GM19238 (cell line): Measurements from ENCODE around the gene RNF6.
A peak's percentile ranks its signal among the peaks of the same experiment; 100 is the strongest.
"Not testable (repeated sequence)": the region's sequence is repeated elsewhere in the genome, so short reads cannot be mapped to it uniquely, and the experiment has no call there.

Experiments
- DNase-seq: peaks from one replicate; pipeline ENCODE4 v3.0.0; 2011; ENCODE audit warnings: low spot score; ENCODE audit not compliant: insufficient read length

Gene RNF6

DNA sequence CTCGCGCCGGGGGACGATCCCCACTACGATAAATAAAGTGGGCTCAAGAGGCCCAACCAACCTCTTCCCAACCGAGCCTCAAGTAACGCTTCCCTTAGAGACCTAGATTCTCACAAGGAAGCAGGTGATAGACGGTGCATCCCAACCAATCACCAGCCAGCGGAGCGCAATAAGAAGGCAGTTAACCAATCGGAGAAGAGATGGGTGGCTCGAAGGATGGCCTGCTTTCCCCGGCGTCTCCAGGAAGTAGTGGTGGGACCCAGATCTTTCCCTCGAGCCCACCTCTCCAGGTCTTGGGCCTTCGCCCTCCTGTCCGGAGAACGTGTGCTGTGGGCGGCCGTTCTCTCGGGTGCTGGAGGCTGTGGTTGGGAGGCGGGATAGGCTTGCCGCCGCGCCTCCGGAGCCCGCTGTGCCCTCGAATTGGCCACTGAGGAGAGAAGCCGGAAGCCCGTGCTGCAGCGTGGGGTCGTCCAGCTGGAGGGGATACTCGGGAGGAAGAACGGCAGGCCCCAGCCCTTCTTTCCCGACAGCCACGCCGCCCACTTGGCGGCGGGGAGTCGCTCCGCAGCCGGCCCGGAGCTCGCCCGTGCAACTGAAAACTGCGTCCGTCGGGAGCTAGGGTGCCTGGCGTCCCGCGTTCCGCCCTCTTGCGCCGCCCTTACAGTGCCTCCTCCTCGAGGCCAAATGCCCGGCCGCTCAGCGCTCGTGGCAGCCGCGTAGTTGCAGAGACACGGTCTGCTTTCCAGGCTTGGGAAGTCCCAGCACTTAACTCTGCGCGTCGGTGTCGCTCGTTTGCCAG lies at the start of gene RNF6:
Gene RNF6, minus strand, starts transcription at position 594 of the 799 bp plus-strand sequence. CDS start 2,665 bp downstream, outside the sequence.
- peak; percentile 90 for DNase-seq

GRCh38 chr13:26270707-26271106 lies 48.6 kb upstream of the RNF6 start:
- no peak for DNase-seq

GRCh38 chr13:26266311-26266710 lies 44.2 kb upstream of the RNF6 start:
- no peak for DNase-seq

- DNase-seq: no peak
These were observed 40.0 kb upstream of the RNF6 start for GRCh38 chr13:26262156-26262555.

DNA sequence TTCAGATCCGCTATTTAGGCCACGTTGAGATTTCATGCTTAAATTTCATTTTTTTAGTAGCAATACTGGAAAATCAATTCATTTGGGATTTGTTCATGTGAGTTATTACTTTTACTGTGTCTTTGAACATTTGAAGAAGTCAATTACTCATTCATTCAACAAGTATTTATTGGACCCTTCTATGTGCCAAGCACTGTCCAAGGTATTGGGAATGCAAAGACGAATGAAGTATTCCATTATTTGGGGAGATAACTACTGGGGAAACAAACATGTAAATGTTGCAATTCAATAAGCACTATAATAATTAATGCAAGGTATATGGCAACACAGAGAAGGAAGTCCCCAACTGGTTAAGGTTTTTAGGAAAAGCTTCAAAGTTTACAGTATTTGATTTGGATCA lies 37.5 kb upstream of the RNF6 start:
- DNase-seq: no peak

DNA sequence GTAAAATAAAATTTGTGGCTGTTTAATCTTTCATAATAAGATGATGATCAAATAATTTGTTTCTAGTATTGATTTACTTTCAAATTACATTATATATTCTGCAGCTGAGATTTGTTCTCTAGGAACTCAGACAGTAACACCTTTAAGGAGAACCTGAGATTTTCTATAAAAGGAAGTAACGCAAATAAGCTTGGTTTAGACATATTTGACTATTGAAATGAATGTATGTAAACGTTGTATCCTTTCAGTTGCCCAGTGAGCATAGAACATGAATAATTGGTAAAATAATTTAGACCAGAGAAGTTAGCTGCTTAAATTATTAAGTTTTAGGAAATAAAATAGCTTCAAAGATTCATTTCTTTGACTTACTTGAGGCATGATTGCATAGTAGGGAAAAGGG lies 34.9 kb upstream of the RNF6 start:
- DNase-seq: no peak

DNA sequence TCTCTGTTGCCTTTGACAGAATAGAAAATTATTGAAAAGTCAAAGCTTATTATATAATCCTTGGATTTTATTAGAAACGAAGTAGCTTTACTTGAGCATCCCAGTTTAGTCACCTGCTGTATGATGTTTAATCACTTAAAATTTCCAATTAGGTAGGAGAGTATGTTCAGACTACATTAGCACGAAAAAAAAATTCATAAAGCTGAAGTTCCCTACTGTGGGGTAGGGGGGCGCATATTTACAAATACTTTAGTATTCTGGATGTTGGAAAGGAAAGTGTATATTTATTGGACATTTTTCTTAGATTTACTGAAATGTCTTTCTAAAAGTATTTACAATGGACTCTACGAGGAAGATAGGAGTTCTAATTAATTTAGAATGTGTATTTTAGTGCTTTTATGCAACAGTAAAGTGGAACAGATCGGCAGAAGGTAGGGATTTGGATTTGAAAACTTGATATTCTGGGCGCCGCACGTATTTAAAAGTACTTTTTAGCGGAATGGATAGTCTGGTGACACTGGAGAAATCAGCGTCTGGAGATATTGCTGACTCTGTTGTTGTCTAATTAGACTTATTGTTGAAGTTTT lies 33.7 kb upstream of the RNF6 start:
- DNase-seq: no peak

DNA sequence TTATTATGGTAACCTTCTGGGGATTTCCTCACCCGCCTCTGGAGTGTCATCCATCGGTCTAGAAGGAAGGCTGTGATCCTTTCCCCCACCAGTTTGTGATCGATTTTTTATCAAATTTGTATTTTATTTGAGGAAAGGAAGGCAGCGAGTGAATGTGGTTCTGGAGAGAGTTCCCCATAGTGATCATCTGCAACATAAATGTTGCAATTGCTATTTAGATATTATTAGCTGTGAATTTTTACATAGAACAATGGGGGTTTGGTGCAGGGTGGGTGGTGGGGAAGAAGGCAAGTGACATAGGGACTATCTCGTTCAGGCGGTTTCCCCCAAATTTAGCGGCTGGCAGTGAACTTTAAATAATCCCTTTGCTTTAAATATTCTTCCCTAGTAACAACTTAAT lies 33.0 kb upstream of the RNF6 start:
- no peak for DNase-seq

DNA sequence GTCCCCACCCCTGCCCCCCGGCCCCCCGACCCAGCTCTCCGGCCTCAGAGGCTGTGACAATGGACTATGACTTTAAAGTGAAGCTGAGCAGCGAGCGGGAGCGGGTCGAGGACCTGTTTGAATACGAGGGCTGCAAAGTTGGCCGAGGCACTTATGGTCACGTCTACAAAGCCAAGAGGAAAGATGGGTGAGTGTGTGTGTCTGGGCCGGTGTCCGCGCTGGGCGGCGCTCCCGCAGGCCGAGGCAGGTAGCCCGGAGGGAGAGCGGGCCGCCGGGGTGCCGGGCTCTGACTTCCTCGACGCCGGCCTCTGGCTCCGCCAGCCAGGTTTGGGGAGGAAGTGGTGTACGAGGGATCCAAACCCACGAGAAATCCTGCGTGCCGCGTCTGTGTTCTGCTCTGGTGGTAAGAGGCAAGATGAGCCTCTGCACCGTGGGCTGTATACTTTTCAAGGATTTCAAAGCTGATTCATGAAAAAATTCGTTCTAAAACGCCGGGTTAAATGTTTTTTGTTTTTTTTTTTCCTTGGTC lies 32.5 kb upstream of the RNF6 start:
- peak; percentile 19 for DNase-seq

GRCh38 chr13:26253787-26254582 lies 31.9 kb upstream of the RNF6 start, which contains the start of gene CDK8:
CDK8 (plus strand) TSS chr13:26254129; CDS start chr13:26254642, 513 bp downstream.
- peak; percentile 67 for DNase-seq

DNA sequence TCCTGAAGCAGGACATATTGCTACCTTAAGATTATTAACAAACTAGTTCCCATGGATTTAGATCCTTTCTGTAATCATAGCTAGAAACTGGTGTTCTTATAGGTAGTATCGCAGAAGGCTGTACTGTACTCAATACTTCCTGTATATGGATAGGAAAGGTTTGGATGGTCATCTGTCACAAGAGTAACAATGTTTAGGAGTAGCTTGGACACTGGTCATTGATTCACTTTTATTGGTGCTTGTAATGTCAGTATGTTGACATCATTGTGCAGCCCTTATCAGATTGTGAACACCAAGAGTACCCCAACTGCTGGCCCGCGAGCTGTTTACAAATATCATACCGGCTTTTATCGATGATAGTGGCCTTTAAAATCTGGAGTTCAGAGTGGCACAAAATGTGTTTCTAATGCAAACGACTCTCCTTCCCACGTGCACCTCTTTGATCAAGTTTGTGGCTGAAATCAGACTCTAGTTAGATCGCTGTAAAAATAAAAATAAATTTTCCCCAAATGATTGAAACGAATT lies 31.2 kb upstream of the RNF6 start:
- no peak for DNase-seq

DNA sequence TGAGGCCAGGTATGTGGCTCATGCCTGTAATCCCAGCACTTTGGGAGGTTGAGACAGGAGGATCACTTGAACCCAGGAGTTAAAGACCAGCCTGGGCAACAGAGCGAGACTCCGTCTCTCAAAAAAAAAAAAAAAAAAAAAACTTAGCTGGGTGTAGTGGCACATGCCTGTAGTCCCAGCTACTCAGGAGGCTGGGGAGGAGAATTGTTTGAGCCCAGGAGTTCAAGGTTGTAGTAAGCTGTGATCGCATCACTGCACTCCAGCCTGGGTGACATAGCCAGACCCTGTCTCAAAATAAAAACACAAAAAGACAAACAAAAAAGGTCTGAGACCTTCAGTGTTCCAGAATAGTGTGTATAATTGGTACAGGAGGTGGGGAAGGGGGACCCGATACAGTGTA lies 29.9 kb upstream of the RNF6 start:
- not testable (repeated sequence) for DNase-seq

DNA sequence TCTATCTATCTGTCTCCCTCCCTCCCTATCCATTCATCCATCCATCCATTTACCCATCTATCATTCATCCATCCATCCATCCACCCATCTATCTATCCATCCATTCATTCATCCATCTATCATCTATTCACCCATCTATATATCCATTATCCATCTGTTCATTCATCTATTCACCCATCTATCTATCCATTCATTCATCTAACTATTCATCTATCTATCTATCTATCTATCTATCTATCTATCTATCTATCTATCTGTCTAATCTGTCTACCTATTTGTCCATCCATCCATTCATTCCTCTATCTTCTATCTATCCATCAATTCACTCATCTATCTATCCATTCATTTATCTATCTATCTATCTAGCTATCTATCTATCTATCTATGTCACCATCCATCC lies 27.4 kb upstream of the RNF6 start:
- DNase-seq: no peak

GRCh38 chr13:26247608-26248007 lies 25.5 kb upstream of the RNF6 start:
- DNase-seq: no peak

DNA sequence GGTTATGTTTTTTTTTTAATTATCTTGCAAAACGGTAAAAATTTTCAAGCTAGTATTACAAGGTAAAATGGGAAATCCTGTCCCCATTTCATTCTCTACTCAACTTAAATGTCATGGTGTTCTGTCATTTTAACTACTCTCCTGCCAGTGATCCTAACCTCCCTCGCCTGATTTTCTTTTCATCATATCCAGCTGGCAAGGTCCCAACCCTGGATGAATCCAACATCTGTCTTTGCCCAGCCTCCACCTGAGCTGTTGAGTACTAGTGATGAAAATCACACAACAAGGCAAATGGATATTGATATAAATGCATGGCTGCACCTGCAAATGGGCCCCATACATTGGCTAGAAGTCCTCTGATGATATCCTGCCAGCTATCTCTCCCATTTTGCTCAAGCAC lies 24.9 kb upstream of the RNF6 start:
- no peak for DNase-seq

DNA sequence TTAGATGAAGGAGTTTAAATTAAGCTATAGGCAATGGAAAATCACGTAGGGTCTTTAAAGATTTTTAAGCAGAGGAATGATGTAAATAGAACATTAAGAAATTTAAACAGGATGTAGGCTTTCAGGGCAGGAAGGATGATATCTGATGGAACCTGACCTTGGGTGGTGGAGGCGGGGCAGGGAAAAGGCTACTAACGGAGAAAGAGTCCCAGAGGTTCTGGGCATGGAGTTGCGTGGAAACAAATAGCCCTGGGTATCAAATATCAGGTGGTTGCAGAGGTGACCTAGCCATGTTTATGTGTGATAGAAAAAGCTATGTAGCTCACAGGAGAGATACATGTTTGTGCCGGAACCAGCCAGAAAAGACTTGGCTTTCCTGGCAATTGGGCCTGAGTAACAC lies 24.0 kb upstream of the RNF6 start:
- DNase-seq: no peak

- DNase-seq: no peak
These were observed 14.2 kb upstream of the RNF6 start for GRCh38 chr13:26236296-26236695.

DNA sequence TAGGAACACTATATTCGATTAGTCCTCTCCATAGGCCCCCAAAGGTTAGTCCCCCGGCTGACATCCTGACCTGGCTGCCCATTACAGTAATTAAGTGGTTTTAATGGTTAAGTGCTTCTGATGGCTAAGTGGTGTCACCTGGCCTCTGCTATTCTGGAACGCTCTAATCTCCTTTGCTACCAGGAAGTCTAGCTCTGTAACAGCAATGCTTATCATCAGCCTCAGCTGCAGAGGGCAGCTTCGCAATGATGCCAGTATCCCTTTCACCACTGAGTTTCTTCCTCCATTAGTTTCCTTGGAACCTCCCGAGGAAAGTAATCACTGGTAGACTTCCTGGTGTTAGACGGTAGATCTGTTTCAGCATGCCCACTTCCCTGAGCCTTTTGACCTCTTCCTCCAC lies 8.6 kb upstream of the RNF6 start:
- no peak for DNase-seq

GRCh38 chr13:26229080-26229615 lies 7.0 kb upstream of the RNF6 start:
- no peak for DNase-seq

- DNase-seq: no peak
These were observed 6.0 kb upstream of the RNF6 start for GRCh38 chr13:26228096-26228495.

- no peak for DNase-seq
These were observed 5.3 kb upstream of the RNF6 start for GRCh38 chr13:26227166-26227971.
